NK-92 (cell line): ENCODE data around the gene RIPK1.

Experiments used
- DNase-seq: peaks from one replicate; lab custom pipeline; 2025; ENCODE audit not compliant: unreplicated experiment; lab: John Stamatoyannopoulos, UW

The RIPK1 gene

GRCh38 chr6:3079682-3080081 lies 11.4 kb downstream of the RIPK1 start:
- no peak for DNase-seq

GRCh38 chr6:3081960-3082359 lies 13.7 kb downstream of the RIPK1 start:
- DNase-seq: no peak

- no peak for DNase-seq
Observed at GRCh38 chr6:3085074-3085473, 16.8 kb downstream of the RIPK1 start.

GRCh38 chr6:3086282-3086946 lies 18.1 kb downstream of the RIPK1 start:
- no peak for DNase-seq

- DNase-seq: no peak
Observed at GRCh38 chr6:3088446-3088845, 20.2 kb downstream of the RIPK1 start.

GRCh38 chr6:3088968-3089367 lies 20.7 kb downstream of the RIPK1 start:
- DNase-seq: no peak

- DNase-seq: no peak
Observed at GRCh38 chr6:3090013-3090412, 21.7 kb downstream of the RIPK1 start.

GRCh38 chr6:3094815-3095214 lies 26.5 kb downstream of the RIPK1 start:
- DNase-seq: no peak

- DNase-seq: no peak
Observed at GRCh38 chr6:3102875-3103274, 34.6 kb downstream of the RIPK1 start.

GRCh38 chr6:3108746-3109414 lies 40.6 kb downstream of the RIPK1 start:
- DNase-seq: no peak

GRCh38 chr6:3109761-3110160 lies 41.5 kb downstream of the RIPK1 start:
- DNase-seq: no peak

GRCh38 chr6:3114377-3114776 lies 46.1 kb downstream of the RIPK1 start:
- DNase-seq: no peak

- no peak for DNase-seq
Observed at GRCh38 chr6:3117912-3118352, 49.6 kb downstream of the RIPK1 start.

- DNase-seq: peak; percentile 86
Observed at GRCh38 chr6:3118353-3119039, 50.2 kb downstream of the RIPK1 start, which contains the start of gene BPHL. TSS of gene BPHL (plus strand) at chr6:3118711. CDS start at chr6:3118741, 30 bp downstream.

GRCh38 chr6:3119040-3119723 lies 50.9 kb downstream of the RIPK1 start:
- DNase-seq: no peak

GRCh38 chr6:3120765-3121089 lies 52.4 kb downstream of the RIPK1 start:
- DNase-seq: no peak

GRCh38 chr6:3122823-3123182 lies 54.5 kb downstream of the RIPK1 start:
- no peak for DNase-seq

GRCh38 chr6:3124667-3125066 lies 56.4 kb downstream of the RIPK1 start:
- DNase-seq: no peak

- DNase-seq: no peak
Observed at GRCh38 chr6:3125815-3126214, 57.5 kb downstream of the RIPK1 start.

- no peak for DNase-seq
Observed at GRCh38 chr6:3128356-3129108, 60.2 kb downstream of the RIPK1 start.

- DNase-seq: no peak
Observed at GRCh38 chr6:3131695-3132094, 63.4 kb downstream of the RIPK1 start.
